Esophagus muscularis mucosa (tissue), 4 donors: ENCODE results near the gene LSM14B. TPM values are rescaled to one million over a fixed set of nuclear protein-coding genes. Genes with fewer than 3 reads are reported as not detected.

Source experiments
- DNase-seq: peaks from one replicate; pipeline ENCODE4 v3.0.0-alpha.2; 2017; ENCODE audit errors: extremely low spot score
- H3K27ac ChIP-seq, 4 donors: fragments of 200-600 bp; sonication (generic); replicated peaks in 1 of 4; 1 replicate in 3 of 4; 2 replicates in 1 of 4; pipeline ENCODE4 v1.5.1; 2016 to 2019; ENCODE audit warnings: mild to moderate bottlenecking in 1 of 4
- H3K27me3 ChIP-seq, 4 donors: fragments of 200-600 bp; sonication (generic); one replicate each; pipeline versions ENCODE4 v1.5.1 to v1.6.0; 2016 to 2019
- H3K36me3 ChIP-seq, 4 donors: fragments of 200-600 bp; sonication (generic); one replicate each; pipeline ENCODE4 v1.5.1; 2016 to 2019
- H3K4me1 ChIP-seq, 4 donors: fragments of 200-600 bp; sonication (generic); one replicate each; pipeline ENCODE4 v1.5.1; 2016 to 2019
- H3K4me3 ChIP-seq, 4 donors: fragments of 200-600 bp; sonication (generic); 1 replicate in 2 of 4; 2 replicates in 2 of 4; pipeline ENCODE4 v1.5.1; 2016 to 2019; ENCODE audit warnings: mild to moderate bottlenecking in 4 of 4, moderate library complexity in 1 of 4
- H3K9me3 ChIP-seq, 4 donors: fragments of 200-600 bp; sonication (generic); 1 replicate in 3 of 4; 2 replicates in 1 of 4; pipeline ENCODE4 v1.5.1; 2016 to 2019
- CTCF ChIP-seq, 3 experiments: fragments of 200-600 bp in 2 of 3; fragments of 450-650 bp in 1 of 3; sonication (generic) in 2 of 3; IDR thresholded peaks; one replicate each; pipeline ENCODE4 v1.5.1; 2017 to 2019; ENCODE audit warnings: antibody characterized with exemption in 3 of 3, mild to moderate bottlenecking in 2 of 3, moderate library complexity in 1 of 3
- EP300 ChIP-seq: sonication (generic); formaldehyde crosslinking; IDR thresholded peaks from one replicate; pipeline ENCODE4 v1.6.1; 2017; ENCODE audit warnings: antibody characterized with exemption
- POLR2A ChIP-seq: fragments of 450-650 bp; IDR thresholded peaks from one replicate; pipeline ENCODE4 v1.6.1; 2017; ENCODE audit warnings: antibody characterized with exemption, moderate library complexity, mild to moderate bottlenecking, low read depth
- POLR2AphosphoS5 ChIP-seq, 2 donors: sonication (generic); formaldehyde crosslinking; IDR thresholded peaks; one replicate each; pipeline ENCODE4 v1.6.1; 2017; ENCODE audit warnings: antibody characterized with exemption in 2 of 2
- whole genome bisulfite sequencing: methylation state at CpG from one replicate; pipeline ENCODE4 v1.1.5; 2018; 5-methylcytosine and 5-hydroxymethylcytosine counted together
- intact Hi-C: fragments of 100-400 bp; cut with DNase I; formaldehyde crosslinking; loops from one replicate; pipeline ENCODE4 v1.15.1; 2023
- total RNA-seq, 4 donors: library from RNA; depleted of rRNA; stranded (reverse); fragments of >200 nt; gene quantifications; one replicate each; pipeline versions ENCODE4 v1.1.0 to v1.2.1, GENCODE V29; 2016

LSM14B gene
- total RNA-seq, 4 donors from 2014 or later = 24.9 to 38.8 (median 32.4) TPM

GRCh38 chr20:62155428-62156253, 33.4 kb downstream of the LSM14B start:
- H3K4me1 ChIP-seq = peaks cover 11 to 25% (median 17%) of the 10 kb centered on the region in 4 donors
- no peak overlapping the region for H3K4me3 ChIP-seq
- no peaks in the 10 kb centered on the region for H3K9me3 ChIP-seq
- peaks cover 2 to 53% (median 31%) of the 10 kb centered on the region in 4 donors for H3K36me3 ChIP-seq
- intact Hi-C loops = loop anchor here (5.0 kb wide), 1 partner anchor 143 kb away; no protein-coding TSS in a partner anchor
- WGBS = 93% methylated on average over 29 of the region's 29 CpGs
- no peak for DNase-seq
- H3K27me3 ChIP-seq = no peaks in the 10 kb centered on the region
- H3K27ac ChIP-seq = no peak overlapping the region
- TF ChIP-seq POLR2A (no peak), CTCF (IDR thresholded peaks at IDR 0.05) (no peak), EP300 (no peak)

- H3K36me3 ChIP-seq = peaks cover 7 to 59% (median 37%) of the 10 kb centered on the region in 4 donors
- no peaks in the 10 kb centered on the region for H3K27me3 ChIP-seq
Observed at GRCh38 chr20:62156254-62156556, 33.9 kb downstream of the LSM14B start.

GRCh38 chr20:62156592-62157386, 34.5 kb downstream of the LSM14B start:
- Histone ChIP-seq H3K27me3 (no peaks in the 10 kb centered on the region), H3K36me3 (peaks cover 13 to 65% (median 43%) of the 10 kb centered on the region in 4 donors)
- 51% methylated on average over 13 of the region's 24 CpGs for WGBS

More at GRCh38 chr20:62156254-62156556, 33.9 kb downstream of the LSM14B start:
- intact Hi-C loops = loop anchor here (5.0 kb wide), 1 partner anchor 144 kb away; no protein-coding TSS in a partner anchor
- Histone ChIP-seq H3K9me3 (no peaks in the 10 kb centered on the region), H3K27ac (no peak overlapping the region), H3K4me1 (peaks cover 11 to 20% (median 15%) of the 10 kb centered on the region in 4 donors), H3K4me3 (no peak overlapping the region)
- WGBS = 94% methylated on average over 3 of the region's 3 CpGs
- no peak for DNase-seq
- TF ChIP-seq POLR2A (no peak), EP300 (no peak), CTCF (IDR thresholded peaks at IDR 0.05) (no peak), POLR2AphosphoS5 (IDR thresholded peaks at IDR 0.05) (no peak)

More at GRCh38 chr20:62156592-62157386, 34.5 kb downstream of the LSM14B start:
- intact Hi-C loops = loop anchor here (5.0 kb wide), 1 partner anchor 144 kb away; no protein-coding TSS in a partner anchor
- no peak for DNase-seq
- H3K4me3 ChIP-seq = no peak overlapping the region
- peaks cover 11 to 18% (median 14%) of the 10 kb centered on the region in 4 donors for H3K4me1 ChIP-seq
- TF ChIP-seq POLR2AphosphoS5 (IDR thresholded peaks at IDR 0.05) (no peak), EP300 (no peak), CTCF (IDR thresholded peaks at IDR 0.05) (peak; percentile 46 to 75 (median 53))
- no peak overlapping the region for H3K27ac ChIP-seq
- H3K9me3 ChIP-seq = no peaks in the 10 kb centered on the region
